ENCODE data around the gene PLS3. TPM values are rescaled to one million over a fixed set of nuclear protein-coding genes. Genes with fewer than 3 reads are reported as not detected.

PLS3 gene
- total RNA-seq, 4 donors from 2014 or later, result 129 to 268 (median 174) TPM

- DNase-seq, result no peak
- TF ChIP-seq POLR2A (IDR thresholded peaks at IDR 0.05) (no peak), CTCF (IDR thresholded peaks at IDR 0.05) (no peak)
- no peaks in the 10 kb centered on the region for H3K9me3 ChIP-seq
- H3K27ac ChIP-seq, result peak overlapping the region; percentile 81 to 92
- no peaks in the 10 kb centered on the region for H3K4me1 ChIP-seq
- H3K36me3 ChIP-seq, result no peaks in the 10 kb centered on the region
- intact Hi-C loops (cut with DNase I; ENCODE audit: low total_unique reads), result no loop called here
- no peaks in the 10 kb centered on the region for H3K27me3 ChIP-seq
- H3K4me3 ChIP-seq, result no peak overlapping the region
These were observed 56.1 kb downstream of the PLS3 start for GRCh38 chrX:115616943-115617563.

- Histone ChIP-seq H3K4me1 (no peaks in the 10 kb centered on the region), H3K27ac (peak overlapping the region; percentile 50 to 63), H3K27me3 (no peaks in the 10 kb centered on the region)
These were observed 61.6 kb downstream of the PLS3 start for GRCh38 chrX:115622534-115622933.

GRCh38 chrX:115624916-115625315 lies 63.9 kb downstream of the PLS3 start:
- no peaks in the 10 kb centered on the region for H3K27me3 ChIP-seq
- no peak for DNase-seq
- intact Hi-C loops (cut with DNase I; ENCODE audit: low total_unique reads), result no loop called here
- no peaks in the 10 kb centered on the region for H3K9me3 ChIP-seq
- no peak overlapping the region for H3K4me3 ChIP-seq
- no peak for TF ChIP-seq CTCF (IDR thresholded peaks at IDR 0.05)
- no peak for TF ChIP-seq POLR2A (IDR thresholded peaks at IDR 0.05)
- peak overlapping the region; percentile 62 to 69 for H3K27ac ChIP-seq
- no peaks in the 10 kb centered on the region for H3K4me1 ChIP-seq
- no peaks in the 10 kb centered on the region for H3K36me3 ChIP-seq

More at GRCh38 chrX:115622534-115622933, 61.6 kb downstream of the PLS3 start:
- Histone ChIP-seq H3K9me3 (no peaks in the 10 kb centered on the region), H3K36me3 (no peaks in the 10 kb centered on the region), H3K4me3 (no peak overlapping the region)
- TF ChIP-seq POLR2A (IDR thresholded peaks at IDR 0.05) (no peak), CTCF (IDR thresholded peaks at IDR 0.05) (no peak)
- intact Hi-C loops (cut with DNase I; ENCODE audit: low total_unique reads), result no loop called here
- DNase-seq, result no peak

- intact Hi-C loops (cut with DNase I; ENCODE audit: low total_unique reads), result no loop called here
These were observed 64.8 kb downstream of the PLS3 start for GRCh38 chrX:115625572-115626301.

More at GRCh38 chrX:115625572-115626301, 64.8 kb downstream of the PLS3 start:
- Histone ChIP-seq H3K27ac (peak overlapping the region; percentile 62 to 69), H3K4me1 (no peaks in the 10 kb centered on the region), H3K4me3 (no peak overlapping the region), H3K36me3 (no peaks in the 10 kb centered on the region), H3K9me3 (no peaks in the 10 kb centered on the region), H3K27me3 (no peaks in the 10 kb centered on the region)
- no peak for DNase-seq
- TF ChIP-seq CTCF (IDR thresholded peaks at IDR 0.05) (no peak), POLR2A (IDR thresholded peaks at IDR 0.05) (no peak)
